GM12878 (cell line): Measurements from ENCODE around the gene COPS8.

Source experiments
- CEBPB ChIP-seq, 2 experiments: fragments of 150-350 bp in 1 of 2; IDR thresholded peaks; 2 replicates each; pipeline ENCODE4 v1.6.1; 2012 to 2014; ENCODE audit warnings: low read depth in 2 of 2, low read length in 2 of 2, borderline replicate concordance in 1 of 2, inconsistent platforms in 1 of 2
- CHD1 ChIP-seq: IDR thresholded peaks from 2 replicates; pipeline ENCODE4 v1.6.1; 2012; ENCODE audit warnings: low read depth, low read length, improper control_type of control experiment
- CTCF ChIP-seq, 3 experiments: IDR thresholded peaks in 2 of 3; conservative IDR thresholded peaks in 1 of 3; 2 replicates each; pipeline ENCODE4 v1.5.1; 2011; ENCODE audit warnings: low read depth in 3 of 3, low read length in 3 of 3, mild to moderate bottlenecking in 3 of 3, control low read depth in 2 of 3, moderate library complexity in 2 of 3, inconsistent platforms in 1 of 3, mixed read lengths in 1 of 3; ENCODE audit not compliant: control insufficient read depth in 2 of 3, insufficient read depth in 1 of 3; ENCODE audit errors: extremely low read depth in 1 of 3
- POLR2A ChIP-seq: IDR thresholded peaks from 2 replicates; pipeline ENCODE4 v1.6.1; 2011; ENCODE audit warnings: low read depth, mild to moderate bottlenecking, low read length
- POLR2AphosphoS5 ChIP-seq: IDR thresholded peaks from 2 replicates; pipeline ENCODE4 v1.6.1; 2011; ENCODE audit warnings: mild to moderate bottlenecking, low read length, inconsistent platforms
- RAD21 ChIP-seq: IDR thresholded peaks from 2 replicates; pipeline ENCODE4 v1.6.1; 2011; ENCODE audit warnings: mild to moderate bottlenecking, low read depth, low read length, moderate library complexity; ENCODE audit not compliant: insufficient read depth
- REST ChIP-seq: IDR thresholded peaks from 2 replicates; pipeline ENCODE4 v1.6.1; 2012; ENCODE audit warnings: mild to moderate bottlenecking, low read depth, low read length
- SMC3 ChIP-seq: IDR thresholded peaks from 2 replicates; pipeline ENCODE4 v1.6.1; 2011; ENCODE audit warnings: low read length, improper control_type of control experiment, borderline replicate concordance
- ZNF24 ChIP-seq: fragments of 450-650 bp; IDR thresholded peaks from 2 replicates; pipeline ENCODE4 v1.6.1; 2017; ENCODE audit warnings: antibody characterized with exemption, mild to moderate bottlenecking

GRCh38 chr2:237081596-237081995, 4.1 kb upstream of the COPS8 start:
- TF ChIP-seq CTCF (IDR thresholded peaks at IDR 0.05 in 2 of 3, conservative IDR thresholded peaks at IDR 0.05 in 1 of 3; ENCODE audit: control insufficient read depth in 2 of 3, extremely low read depth in 1 of 3, insufficient read depth in 1 of 3, low read depth in 3 of 3, low read length in 3 of 3): no peak
- TF ChIP-seq CEBPB (IDR thresholded peaks at IDR 0.05; ENCODE audit: borderline replicate concordance in 1 of 2, low read depth in 2 of 2, low read length in 2 of 2): no peak
- no peak for TF ChIP-seq ZNF24
- TF ChIP-seq SMC3: no peak
- no peak for TF ChIP-seq CHD1
- TF ChIP-seq POLR2AphosphoS5: no peak
- no peak for TF ChIP-seq RAD21
- no peak for TF ChIP-seq POLR2A
- TF ChIP-seq REST: no peak
